PC-9 (cell line): ENCODE results near the gene RBM19.

Source experiments
- CTCF ChIP-seq: fragments of 200-600 bp; sonication (generic); conservative IDR thresholded peaks from 2 replicates; pipeline ENCODE4 v1.6.1; 2017; ENCODE audit warnings: mixed run types, antibody characterized with exemption, mild to moderate bottlenecking, moderate library complexity
- EZH2 ChIP-seq: fragments of 200-600 bp; sonication (generic); IDR thresholded peaks from 2 replicates; pipeline ENCODE4 v1.8.0; 2017; ENCODE audit warnings: antibody characterized with exemption, low read depth

- no peak for TF ChIP-seq CTCF
- TF ChIP-seq EZH2: no peak
These were observed 15.8 kb upstream of the RBM19 start for GRCh38 chr12:113981876-113982275.
